HEK293T (cell line): Measurements from ENCODE around the gene BRD4.

Source experiments
- BHLHE40 ChIP-seq: fragments of 450-650 bp; IDR thresholded peaks from 2 replicates; pipeline ENCODE4 v1.6.1; 2016; ENCODE audit warnings: mild to moderate bottlenecking, moderate library complexity, borderline replicate concordance
- ELF4 ChIP-seq: fragments of 450-650 bp; IDR thresholded peaks from 2 replicates; pipeline ENCODE4 v1.6.1; 2017; ENCODE audit warnings: antibody characterized with exemption
- FOXA1 ChIP-seq: fragments of 450-650 bp; IDR thresholded peaks from 2 replicates; pipeline ENCODE4 v1.6.1; 2016; ENCODE audit warnings: mild to moderate bottlenecking
- FOXK2 ChIP-seq: fragments of 450-650 bp; IDR thresholded peaks from 2 replicates; pipeline ENCODE4 v1.6.1; 2016; ENCODE audit warnings: mild to moderate bottlenecking
- FOXM1 ChIP-seq: fragments of 450-650 bp; IDR thresholded peaks from 2 replicates; pipeline ENCODE4 v1.6.1; 2017; ENCODE audit warnings: mild to moderate bottlenecking, borderline replicate concordance
- LEF1 ChIP-seq: fragments of 450-650 bp; IDR thresholded peaks from 2 replicates; pipeline ENCODE4 v1.6.1; 2017; ENCODE audit warnings: mild to moderate bottlenecking, borderline replicate concordance
- NFRKB ChIP-seq: fragments of 450-650 bp; IDR thresholded peaks from 2 replicates; pipeline ENCODE4 v1.6.1; 2016; ENCODE audit warnings: mild to moderate bottlenecking, moderate library complexity
- ZNF384 ChIP-seq: fragments of 450-650 bp; IDR thresholded peaks from 2 replicates; pipeline ENCODE4 v1.6.1; 2016

DNA sequence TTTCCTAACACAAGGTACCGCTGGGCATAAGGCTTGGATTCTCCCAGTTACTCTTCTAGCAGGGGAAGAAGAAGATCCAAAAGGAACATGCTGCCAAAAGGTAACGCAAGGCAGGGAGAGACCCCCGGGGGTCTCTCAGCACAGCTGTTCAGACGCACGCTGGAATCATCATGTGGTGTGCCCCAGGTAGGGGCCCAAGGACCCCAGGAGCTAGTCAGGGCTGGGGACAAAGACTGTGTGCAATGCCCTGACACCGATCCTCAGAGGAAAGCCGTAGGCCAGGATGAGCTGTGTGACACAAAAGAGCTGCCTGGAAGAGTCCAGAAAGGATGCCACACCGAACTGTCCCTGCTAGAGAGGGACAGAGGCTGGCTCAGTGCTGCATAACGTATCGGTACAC lies 77.8 kb downstream of the BRD4 start:
- TF ChIP-seq LEF1 (no peak), FOXK2 (no peak), ELF4 (no peak), FOXM1 (no peak), NFRKB (no peak), ZNF384 (no peak), BHLHE40 (no peak), FOXA1 (no peak)
